HFF-Myc (cell line): ENCODE measurements around the gene CDADC1.

Source experiments
- DNase-seq: peaks from one replicate; pipeline ENCODE4 v3.0.0-alpha.2; 2011; ENCODE audit warnings: low read depth; ENCODE audit errors: extremely low read depth
- H3K4me3 ChIP-seq: replicated peaks from 2 replicates; pipeline ENCODE4 v1.5.1; 2011; ENCODE audit warnings: low read depth, mild to moderate bottlenecking, control low read depth, low read length
- TF ChIP-seq, protein P1 (sequence below): IDR thresholded peaks from 2 replicates; pipeline ENCODE4 v1.5.1; 2012; ENCODE audit warnings: mild to moderate bottlenecking, low read depth, low read length, control low read depth; ENCODE audit errors: missing control alignments

Gene CDADC1

DNA sequence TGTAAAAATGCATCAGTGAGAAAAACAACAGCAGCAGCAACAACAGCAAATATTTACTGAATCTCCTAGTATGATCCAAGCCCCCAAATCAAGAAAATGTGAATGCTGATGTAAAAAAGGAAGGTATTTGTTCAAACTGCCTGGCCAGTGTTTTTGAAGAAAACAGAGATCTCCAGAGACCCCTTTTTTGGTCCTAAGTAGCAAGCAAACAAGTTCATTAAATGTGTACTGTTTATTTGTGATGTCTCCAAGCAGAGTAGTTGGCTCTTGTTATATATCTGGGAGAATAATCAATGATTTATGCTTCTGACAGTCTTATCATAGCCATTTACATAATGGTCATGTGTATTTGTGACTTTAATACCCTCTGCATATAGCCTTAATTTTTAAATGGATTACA, 50.7 kb downstream of the CDADC1 start:
- TF ChIP-seq, protein P1, sequence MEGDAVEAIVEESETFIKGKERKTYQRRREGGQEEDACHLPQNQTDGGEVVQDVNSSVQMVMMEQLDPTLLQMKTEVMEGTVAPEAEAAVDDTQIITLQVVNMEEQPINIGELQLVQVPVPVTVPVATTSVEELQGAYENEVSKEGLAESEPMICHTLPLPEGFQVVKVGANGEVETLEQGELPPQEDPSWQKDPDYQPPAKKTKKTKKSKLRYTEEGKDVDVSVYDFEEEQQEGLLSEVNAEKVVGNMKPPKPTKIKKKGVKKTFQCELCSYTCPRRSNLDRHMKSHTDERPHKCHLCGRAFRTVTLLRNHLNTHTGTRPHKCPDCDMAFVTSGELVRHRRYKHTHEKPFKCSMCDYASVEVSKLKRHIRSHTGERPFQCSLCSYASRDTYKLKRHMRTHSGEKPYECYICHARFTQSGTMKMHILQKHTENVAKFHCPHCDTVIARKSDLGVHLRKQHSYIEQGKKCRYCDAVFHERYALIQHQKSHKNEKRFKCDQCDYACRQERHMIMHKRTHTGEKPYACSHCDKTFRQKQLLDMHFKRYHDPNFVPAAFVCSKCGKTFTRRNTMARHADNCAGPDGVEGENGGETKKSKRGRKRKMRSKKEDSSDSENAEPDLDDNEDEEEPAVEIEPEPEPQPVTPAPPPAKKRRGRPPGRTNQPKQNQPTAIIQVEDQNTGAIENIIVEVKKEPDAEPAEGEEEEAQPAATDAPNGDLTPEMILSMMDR = no peak
- no peak overlapping the region for H3K4me3 ChIP-seq
- DNase-seq = no peak

DNA sequence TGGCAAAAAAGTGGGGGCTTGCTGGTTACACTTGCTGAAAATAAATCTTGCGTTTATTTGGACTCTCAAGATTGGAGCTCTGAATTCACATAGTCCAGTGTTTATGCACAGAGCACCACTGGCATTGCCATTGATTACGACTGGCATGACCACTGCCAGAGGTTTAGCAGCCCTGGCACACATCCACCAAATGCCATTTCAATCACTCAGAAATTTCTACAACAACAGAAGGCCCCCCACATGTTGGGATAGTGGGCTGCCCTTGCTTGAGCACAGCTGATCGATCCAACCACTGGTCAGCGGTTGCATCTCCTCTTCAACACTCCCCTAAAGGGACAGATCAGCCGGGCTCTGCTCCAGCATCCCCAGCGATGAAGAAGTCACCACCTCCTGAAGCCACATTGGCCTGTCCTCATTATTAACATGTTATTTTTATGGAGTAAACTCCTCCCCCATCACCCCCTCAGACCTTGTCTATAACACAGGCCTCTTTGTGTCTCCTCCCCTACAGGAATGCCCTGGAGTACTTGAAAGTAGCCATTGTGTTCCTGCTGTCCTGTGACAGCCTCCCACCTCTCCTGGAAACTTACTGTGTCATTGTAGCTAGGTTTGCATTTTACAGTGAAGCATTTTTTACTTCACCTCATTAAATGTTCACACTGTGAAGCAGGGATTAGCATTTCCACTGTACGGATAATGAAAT, 51.3 kb downstream of the CDADC1 start:
- no peak for DNase-seq
- TF ChIP-seq, protein P1 = no peak
- no peak overlapping the region for H3K4me3 ChIP-seq

DNA sequence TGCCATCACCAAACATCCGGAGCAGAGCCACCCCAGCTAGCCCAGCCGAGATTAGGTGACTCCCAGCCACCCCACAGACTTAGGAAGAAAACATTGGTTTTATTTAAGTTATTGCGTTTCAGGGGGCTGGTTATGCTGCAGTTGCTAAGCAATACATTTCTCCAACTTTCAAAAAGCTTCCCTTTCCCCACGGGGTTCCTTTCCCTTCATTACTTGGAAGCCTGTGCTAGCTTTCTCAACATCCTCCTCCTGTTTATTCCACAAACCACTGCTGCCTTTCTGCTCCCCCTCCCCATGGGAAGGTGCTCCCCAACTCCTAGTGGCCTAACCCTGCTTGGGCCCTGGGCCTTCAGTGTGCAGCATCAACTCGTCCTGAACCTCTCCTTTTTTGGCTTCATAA, 52.6 kb downstream of the CDADC1 start:
- TF ChIP-seq, protein P1 = no peak
- no peak for DNase-seq
- no peak overlapping the region for H3K4me3 ChIP-seq

DNA sequence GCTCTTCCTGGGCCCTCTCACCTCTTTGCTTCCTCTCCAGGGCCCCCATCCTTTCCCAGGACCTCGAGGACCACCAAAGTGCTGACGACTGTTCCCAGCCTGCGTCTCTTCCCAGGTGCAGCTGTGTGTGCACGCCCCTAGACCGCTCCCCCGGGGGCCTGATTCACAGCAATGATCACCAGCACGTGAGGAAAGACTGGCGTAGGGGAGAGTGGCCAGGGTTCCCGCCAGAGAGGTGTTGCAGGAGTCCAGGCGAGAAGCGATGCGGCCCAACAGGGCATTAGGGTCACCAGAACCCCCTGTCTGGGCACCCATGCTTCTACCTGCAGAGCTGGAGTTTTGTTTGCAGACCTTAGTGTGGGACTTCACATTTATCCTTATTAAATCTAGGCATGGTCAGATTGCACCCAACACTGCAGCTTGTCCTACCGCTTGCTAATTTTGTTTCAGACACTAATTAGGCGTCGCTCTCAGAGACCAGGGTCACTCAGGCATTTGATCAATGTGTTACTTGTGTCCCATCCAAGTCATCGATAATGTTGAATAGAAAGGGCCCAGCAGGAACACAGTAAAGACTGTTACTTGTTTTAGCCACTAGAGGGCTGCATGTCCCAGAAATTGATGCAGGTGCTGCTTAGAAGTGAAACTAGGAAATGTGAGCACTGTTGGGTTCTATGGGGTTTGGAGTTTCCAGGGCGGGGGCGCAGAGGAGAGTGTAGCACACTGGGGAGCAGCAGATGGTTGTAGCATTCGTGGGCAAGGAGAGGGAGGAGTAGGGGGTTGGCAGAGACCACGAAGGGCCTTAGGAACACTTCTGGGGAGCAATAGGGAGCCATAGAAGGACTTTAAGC, 53.2 kb downstream of the CDADC1 start:
- TF ChIP-seq, protein P1 = peak; percentile 82
- peak; percentile 62 for DNase-seq
- H3K4me3 ChIP-seq = no peak overlapping the region

- TF ChIP-seq, protein P1 = no peak
- no peak overlapping the region for H3K4me3 ChIP-seq
- DNase-seq = no peak
Measured at GRCh38 chr13:49302222-49302621, 54.5 kb downstream of the CDADC1 start.

DNA sequence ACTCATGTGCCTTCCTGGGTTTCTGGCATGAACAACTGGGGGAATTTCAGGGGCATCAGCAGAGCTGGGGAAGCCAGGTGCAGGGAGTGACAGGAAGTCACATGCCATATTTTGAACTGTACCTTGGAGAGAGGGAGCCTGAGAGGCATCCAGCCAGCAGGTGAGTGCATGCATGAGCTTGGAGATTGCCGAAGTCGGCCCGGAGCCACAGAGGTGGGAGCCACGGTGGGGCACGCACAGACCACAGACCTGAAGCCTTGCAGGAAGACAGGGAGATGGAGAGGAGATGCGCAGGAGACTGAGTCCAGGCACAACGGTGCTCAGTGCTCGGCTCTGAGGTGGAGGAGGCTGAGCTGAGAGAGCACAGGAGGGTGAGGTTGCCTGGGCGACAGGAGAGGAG, 55.1 kb downstream of the CDADC1 start:
- no peak for DNase-seq
- TF ChIP-seq, protein P1 = no peak
- no peak overlapping the region for H3K4me3 ChIP-seq
